H1 (cell line): ENCODE measurements around the gene RNF144A. TPM values are rescaled to one million over a fixed set of nuclear protein-coding genes. Genes with fewer than 3 reads are reported as not detected.

Source experiments
- CTCF ChIA-PET: fragments of 300-600 bp; sonication (Branson Sonifier 250); formaldehyde crosslinking; loops from one replicate; lab custom pipeline; 2021; ENCODE audit not compliant: partially characterized antibody; lab: Charles Lee
- POLR2A ChIA-PET: fragments of 300-600 bp; sonication (Branson Sonifier 250); formaldehyde crosslinking; loops from one replicate; lab custom pipeline; 2021; ENCODE audit warnings: inconsistent platforms; ENCODE audit not compliant: partially characterized antibody; lab: Charles Lee
- DNase-seq, 2 experiments: peaks; one replicate each; pipeline versions ENCODE4 v3.0.0 to v3.0.0-alpha.2; 2010 to 2022; ENCODE audit warnings: low spot score in 2 of 2, low read depth in 1 of 2, mixed read lengths in 1 of 2
- FAIRE-seq: peaks from 2 replicates; lab custom pipeline; 2011; peaks lifted over from hg19 to GRCh38; lab: Jason Lieb, UNC
- H2AFZ ChIP-seq: 2 replicates; pipeline ENCODE4 v1.8.1; 2012; ENCODE audit warnings: low read length, inconsistent platforms
- H2AK5ac ChIP-seq: 2 replicates; pipeline ENCODE4 v1.6.1; 2013; ENCODE audit warnings: low read depth, low read length
- H2BK120ac ChIP-seq: replicated peaks from 2 replicates; pipeline ENCODE3; 2013; ENCODE audit warnings: low read depth, low read length, inconsistent platforms
- H2BK12ac ChIP-seq: 2 replicates; pipeline ENCODE4 v1.6.1; 2013; ENCODE audit warnings: low read depth, low read length
- H2BK15ac ChIP-seq: 2 replicates; pipeline ENCODE4 v1.6.1; 2013; ENCODE audit warnings: low read length
- H2BK20ac ChIP-seq: 2 replicates; pipeline ENCODE4 v1.6.1; 2013; ENCODE audit warnings: low read length
- H2BK5ac ChIP-seq: 2 replicates; pipeline ENCODE4 v1.6.1; 2013; ENCODE audit warnings: low read depth, low read length
- H3K14ac ChIP-seq: 2 replicates; pipeline ENCODE4 v1.6.1; 2013; ENCODE audit warnings: inconsistent platforms; ENCODE audit not compliant: insufficient read length
- H3K18ac ChIP-seq: 2 replicates; pipeline ENCODE4 v1.6.1; 2013; ENCODE audit warnings: low read length; ENCODE audit errors: extremely low read depth
- H3K23ac ChIP-seq: 2 replicates; pipeline ENCODE4 v1.6.1; 2013; ENCODE audit warnings: inconsistent platforms; ENCODE audit not compliant: insufficient read length
- H3K23me2 ChIP-seq: 2 replicates; pipeline ENCODE4 v1.6.1; 2013; ENCODE audit warnings: low read depth, low read length
- H3K27ac ChIP-seq: 2 replicates; pipeline ENCODE4 v1.6.1; 2011; ENCODE audit warnings: low read depth, low read length, inconsistent platforms
- H3K27me3 ChIP-seq, 4 experiments: replicated peaks in 1 of 4; 1 replicate in 1 of 4; 2 replicates in 3 of 4; pipeline versions ENCODE4 v1.6.1 to v1.8.1; 2011 to 2013; ENCODE audit warnings: low read length in 3 of 4, mild to moderate bottlenecking in 3 of 4, inconsistent platforms in 2 of 4, mixed read lengths in 2 of 4, moderate library complexity in 1 of 4; ENCODE audit not compliant: control insufficient read depth in 3 of 4, insufficient read depth in 3 of 4; ENCODE audit errors: extremely low read depth in 1 of 4
- H3K36me3 ChIP-seq, 4 experiments: 2 replicates each; pipeline versions ENCODE4 v1.6.1 to v1.8.1; 2011 to 2013; ENCODE audit warnings: mild to moderate bottlenecking in 4 of 4, low read length in 3 of 4, moderate library complexity in 2 of 4, control low read depth in 1 of 4, inconsistent platforms in 1 of 4; ENCODE audit not compliant: insufficient read depth in 4 of 4, control insufficient read depth in 2 of 4
- H3K4ac ChIP-seq: replicated peaks from 2 replicates; pipeline ENCODE3; 2013; ENCODE audit warnings: low read length, low read depth, mixed read lengths, inconsistent platforms; ENCODE audit not compliant: insufficient read length
- H3K4me1 ChIP-seq, 4 experiments: replicated peaks in 1 of 4; 1 replicate in 1 of 4; 2 replicates in 3 of 4; pipeline versions ENCODE4 v1.6.1 to v1.8.1; 2011 to 2013; ENCODE audit warnings: low read length in 3 of 4, inconsistent platforms in 2 of 4, mixed read lengths in 1 of 4; ENCODE audit not compliant: insufficient read depth in 4 of 4, control insufficient read depth in 3 of 4
- H3K4me2 ChIP-seq, 2 experiments: 2 replicates each; pipeline versions ENCODE4 v1.6.1 to v1.8.1; 2011 to 2013; ENCODE audit warnings: low read depth in 2 of 2, low read length in 2 of 2, control low read depth in 1 of 2, inconsistent platforms in 1 of 2, mild to moderate bottlenecking in 1 of 2; ENCODE audit not compliant: insufficient read depth in 1 of 2
- H3K4me3 ChIP-seq, 4 experiments: fragments of 200-600, 300-600 bp in 1 of 4; sonication (generic), shearing (Covaris generic), sonication (Bioruptor Twin) in 1 of 4; 2 replicates each; pipeline versions ENCODE4 v1.5.1 to v1.8.1; 2011 to 2016; ENCODE audit warnings: low read length in 4 of 4, low read depth in 3 of 4, control low read depth in 2 of 4, inconsistent platforms in 2 of 4, mild to moderate bottlenecking in 2 of 4, mixed read lengths in 1 of 4, moderate library complexity in 1 of 4; ENCODE audit not compliant: insufficient read depth in 2 of 4; ENCODE audit errors: extremely low read depth in 1 of 4
- H3K56ac ChIP-seq: replicated peaks from 2 replicates; pipeline ENCODE3; 2013; ENCODE audit warnings: low read depth, mild to moderate bottlenecking, mixed read lengths, low read length, inconsistent platforms; ENCODE audit not compliant: insufficient read length
- H3K79me1 ChIP-seq: 2 replicates; pipeline ENCODE4 v1.6.1; 2013; ENCODE audit warnings: low read depth, low read length, control low read depth
- H3K79me2 ChIP-seq, 2 experiments: 2 replicates each; pipeline versions ENCODE4 v1.6.1 to v1.8.1; 2012 to 2013; ENCODE audit warnings: low read length in 2 of 2, mild to moderate bottlenecking in 2 of 2, inconsistent platforms in 1 of 2; ENCODE audit not compliant: insufficient read depth in 2 of 2, control insufficient read depth in 1 of 2
- H3K9ac ChIP-seq, 4 experiments: replicated peaks in 1 of 4; 1 replicate in 1 of 4; 2 replicates in 3 of 4; pipeline versions ENCODE4 v1.6.1 to v1.8.1; 2011 to 2013; ENCODE audit warnings: low read depth in 3 of 4, low read length in 3 of 4, control low read depth in 2 of 4, mild to moderate bottlenecking in 2 of 4, moderate library complexity in 2 of 4, inconsistent platforms in 1 of 4; ENCODE audit errors: extremely low read depth in 1 of 4
- H3K9me3 ChIP-seq, 2 experiments: 2 replicates each; pipeline versions ENCODE4 v1.6.1 to v1.8.1; 2012 to 2013; ENCODE audit warnings: mild to moderate bottlenecking in 2 of 2, moderate library complexity in 2 of 2, control low read depth in 1 of 2, inconsistent platforms in 1 of 2, low read depth in 1 of 2, low read length in 1 of 2, mixed read lengths in 1 of 2; ENCODE audit not compliant: insufficient read depth in 2 of 2
- H4K20me1 ChIP-seq, 2 experiments: replicated peaks in 1 of 2; 2 replicates each; pipeline versions ENCODE3 to v1.8.1; 2011 to 2013; ENCODE audit warnings: inconsistent platforms in 2 of 2, low read length in 2 of 2, mild to moderate bottlenecking in 1 of 2; ENCODE audit not compliant: insufficient read depth in 2 of 2, control insufficient read depth in 1 of 2
- H4K5ac ChIP-seq: 2 replicates; pipeline ENCODE4 v1.6.1; 2013; ENCODE audit warnings: low read length, low read depth, mixed read lengths, inconsistent platforms; ENCODE audit not compliant: insufficient read length
- H4K8ac ChIP-seq: 2 replicates; pipeline ENCODE4 v1.8.0; 2013; ENCODE audit warnings: mild to moderate bottlenecking, moderate library complexity, low read length, inconsistent platforms; ENCODE audit not compliant: insufficient read depth; ENCODE audit errors: extremely low read depth
- H4K91ac ChIP-seq: replicated peaks from 2 replicates; pipeline ENCODE3; 2013; ENCODE audit warnings: low read length, mixed read lengths, inconsistent platforms; ENCODE audit not compliant: insufficient read length
- CREB1 ChIP-seq: IDR thresholded peaks from 2 replicates; pipeline ENCODE4 v1.6.1; 2012; ENCODE audit warnings: inconsistent platforms
- NRF1 ChIP-seq: IDR thresholded peaks from 2 replicates; pipeline ENCODE4 v1.6.1; 2011; ENCODE audit warnings: mild to moderate bottlenecking, low read depth, low read length, improper control_type of control experiment
- RFX5 ChIP-seq: IDR thresholded peaks from 2 replicates; pipeline ENCODE4 v1.6.1; 2011; ENCODE audit warnings: low read depth, low read length, improper control_type of control experiment, borderline replicate concordance
- SAP30 ChIP-seq: fragments of 300-600 bp; sonication (generic); IDR thresholded peaks from 2 replicates; pipeline ENCODE4 v1.7.1; 2012; ENCODE audit warnings: low read length, moderate library complexity, mild to moderate bottlenecking, inconsistent platforms; ENCODE audit not compliant: insufficient read depth, insufficient replicate concordance
- WGBS, 2 experiments: shearing (Covaris generic) in 1 of 2; methylation state at CpG; one replicate each; pipeline versions ENCODE4 v1.1.6 to v1.1.7; 2013 to 2015; ENCODE audit warnings: low lambda C conversion rate in 2 of 2, mixed read lengths in 2 of 2, inconsistent platforms in 1 of 2, low coverage in 1 of 2, missing lambda C conversion rate in 1 of 2; ENCODE audit not compliant: insufficient replicate concordance in 2 of 2, insufficient coverage in 1 of 2, insufficient read length in 1 of 2; ENCODE audit errors: extremely low coverage in 1 of 2, missing lambda C conversion rate in 1 of 2; 5-methylcytosine and 5-hydroxymethylcytosine counted together
- polyA plus RNA-seq, 7 experiments: library from polyadenylated mRNA; depleted of rRNA in 3 of 7; stranded (reverse) in 5 of 7; unstranded in 2 of 7; fragments of >200 nt in 5 of 7; fragments of 200-250 nt in 2 of 7; gene quantifications; 1 replicate in 5 of 7; 2 replicates in 1 of 7; 4 replicates in 1 of 7; pipeline versions ENCODE4 v1.2.1 to v1.2.3, GENCODE V29; 2011 to 2013; ENCODE audit warnings: missing spikeins in 2 of 7, mixed read lengths in 2 of 7
- total RNA-seq: library from RNA; stranded (reverse); fragmentation: NEBNext Ultra II Directional; extraction: Animal tissue kit (Norgen Biotek cat#: 25700); gene quantifications from 2 replicates; pipeline ENCODE4 v1.2.1, GENCODE V29; 2021

RNF144A gene
- total and polyA plus RNA-seq, 2 of the 8 experiments (the other 6 are each of a cell fraction or from before 2014, with no cell fraction given) = 14.0 to 15.0 TPM

DNA sequence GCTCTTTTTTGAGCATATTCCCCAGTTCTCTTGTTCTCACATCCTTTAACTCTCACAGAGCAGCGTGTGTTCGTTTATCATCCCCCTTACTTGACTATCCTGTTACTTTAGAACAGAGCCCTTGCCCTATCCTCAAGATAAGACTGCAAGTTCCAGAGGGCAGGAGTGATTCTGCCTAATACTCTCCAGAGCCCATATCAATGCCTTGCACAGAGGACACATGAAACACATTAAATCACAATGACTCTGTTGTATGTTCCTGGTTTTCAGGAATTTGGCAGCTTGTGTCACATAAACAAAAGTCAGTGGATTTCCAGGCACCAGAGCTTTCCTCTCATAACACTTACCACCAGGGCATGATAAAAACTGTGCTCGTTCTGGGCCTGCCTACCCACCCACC lies 156.7 kb downstream of the RNF144A start:
- H3K27ac ChIP-seq = no peak overlapping the region
- FAIRE-seq = no peak
- no peak overlapping the region for H4K8ac ChIP-seq
- H3K4me2 ChIP-seq = no peak overlapping the region
- H2BK15ac ChIP-seq = no peak overlapping the region
- H3K79me1 ChIP-seq = no peaks in the 10 kb centered on the region
- H3K36me3 ChIP-seq = no peaks in the 10 kb centered on the region
- no peak overlapping the region for H2BK120ac ChIP-seq
- no peaks in the 10 kb centered on the region for H3K4me1 ChIP-seq
- no peak overlapping the region for H4K91ac ChIP-seq
- no peak overlapping the region for H3K4ac ChIP-seq
- H3K27me3 ChIP-seq = no peaks in the 10 kb centered on the region
- no peaks in the 10 kb centered on the region for H3K79me2 ChIP-seq
- no peak overlapping the region for H2AFZ ChIP-seq
- H3K23ac ChIP-seq = no peak overlapping the region
- no peak overlapping the region for H3K18ac ChIP-seq
- H3K23me2 ChIP-seq = no peaks in the 10 kb centered on the region
- no peak overlapping the region for H3K56ac ChIP-seq
- H2BK12ac ChIP-seq = no peak overlapping the region
- H4K5ac ChIP-seq = no peak overlapping the region
- no peaks in the 10 kb centered on the region for H4K20me1 ChIP-seq
- 90% methylated on average over 3 of the region's 3 CpGs; no CpG with 5 or more reads in 1 of the 2 experiments for WGBS, 2 experiments
- H3K9ac ChIP-seq = no peak overlapping the region
- H3K4me3 ChIP-seq = no peak overlapping the region
- POLR2A ChIA-PET = no interaction called here
- no peak for DNase-seq
- TF ChIP-seq NRF1 = no peak
- TF ChIP-seq RFX5 = no peak
- no peak for TF ChIP-seq SAP30
- no peak for TF ChIP-seq CREB1
- TF ChIP-seq, all 59 proteins: peak for 0
- no peak overlapping the region for H2BK20ac ChIP-seq
- CTCF ChIA-PET = interaction anchor here (1.2 to 1.7 kb wide), 2 partner anchors 10 to 30 kb away, joined by 3 to 7 read pairs; no protein-coding TSS in a partner anchor
- H2BK5ac ChIP-seq = no peak overlapping the region
- H2AK5ac ChIP-seq = no peak overlapping the region
- no peaks in the 10 kb centered on the region for H3K9me3 ChIP-seq
- H3K14ac ChIP-seq = no peak overlapping the region
